Measurements from ENCODE around the gene CERT1. TPM values are rescaled to one million over a fixed set of nuclear protein-coding genes. Genes with fewer than 3 reads are reported as not detected.
A peak's percentile ranks its signal among the peaks of the same experiment; 100 is the strongest.

Gene CERT1
- total and polyA plus RNA-seq, 2 donors (not counting 1 experiment from before 2014, with no cell fraction given), result 18.0 to 36.0 TPM

DNA sequence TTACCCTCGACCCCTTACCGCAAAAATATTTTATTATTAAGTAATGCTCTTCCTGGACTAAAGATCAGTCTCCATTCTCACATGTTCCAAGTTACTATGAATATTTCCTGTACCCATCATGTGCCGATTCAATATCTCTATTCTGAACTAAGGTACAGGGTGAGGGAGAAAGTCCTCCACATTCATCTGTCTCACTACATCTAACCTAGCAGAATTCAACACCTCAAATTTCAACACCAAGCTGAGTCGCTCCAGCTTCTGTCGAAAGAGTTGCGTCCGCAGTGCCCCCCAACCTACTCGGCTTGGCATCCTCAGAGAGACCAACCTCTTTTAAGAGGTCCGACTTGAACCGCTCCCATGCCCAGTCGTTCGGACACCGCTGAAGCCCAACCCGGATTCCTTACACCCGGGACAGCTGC is 1.0 kb downstream of the CERT1 start:
- H3K4me2 ChIP-seq (ENCODE audit: extremely low read depth, insufficient read depth, low read length), result peak overlapping the region; percentile 81
- no peaks in the 10 kb centered on the region for H4K20me1 ChIP-seq (ENCODE audit: control insufficient read depth, extremely low read depth, insufficient read depth, low read length)
- H3K79me2 ChIP-seq (ENCODE audit: control insufficient read depth, insufficient read depth, low read length), result peaks cover 81% of the 10 kb centered on the region
- peak overlapping the region; percentile 77 for H2AFZ ChIP-seq (ENCODE audit: low read length)
- H3K27ac ChIP-seq (ENCODE audit: insufficient read depth, low read length), result peak overlapping the region; percentile 87
- no peaks in the 10 kb centered on the region for H3K9me3 ChIP-seq (ENCODE audit: control insufficient read depth, insufficient read depth, low read depth, low read length)
- peak; percentile 49 to 50 for DNase-seq (ENCODE audit: low read depth in 2 of 2)
- no peaks in the 10 kb centered on the region for H3K36me3 ChIP-seq (ENCODE audit: control insufficient read depth, insufficient read depth, low read length)
- H3K27me3 ChIP-seq (ENCODE audit: control insufficient read depth, insufficient read depth, low read length), result no peaks in the 10 kb centered on the region
- H3K9ac ChIP-seq (ENCODE audit: insufficient read depth, low read length), result peak overlapping the region; percentile 88
- peak overlapping the region; percentile 82 to 92 (median 84) for H3K4me3 ChIP-seq (replicated peaks in 1 of 4; ENCODE audit: control extremely low read depth in 1 of 4, insufficient read depth in 1 of 4, low read depth in 3 of 4, low read length in 4 of 4)
- TF ChIP-seq, protein P1, sequence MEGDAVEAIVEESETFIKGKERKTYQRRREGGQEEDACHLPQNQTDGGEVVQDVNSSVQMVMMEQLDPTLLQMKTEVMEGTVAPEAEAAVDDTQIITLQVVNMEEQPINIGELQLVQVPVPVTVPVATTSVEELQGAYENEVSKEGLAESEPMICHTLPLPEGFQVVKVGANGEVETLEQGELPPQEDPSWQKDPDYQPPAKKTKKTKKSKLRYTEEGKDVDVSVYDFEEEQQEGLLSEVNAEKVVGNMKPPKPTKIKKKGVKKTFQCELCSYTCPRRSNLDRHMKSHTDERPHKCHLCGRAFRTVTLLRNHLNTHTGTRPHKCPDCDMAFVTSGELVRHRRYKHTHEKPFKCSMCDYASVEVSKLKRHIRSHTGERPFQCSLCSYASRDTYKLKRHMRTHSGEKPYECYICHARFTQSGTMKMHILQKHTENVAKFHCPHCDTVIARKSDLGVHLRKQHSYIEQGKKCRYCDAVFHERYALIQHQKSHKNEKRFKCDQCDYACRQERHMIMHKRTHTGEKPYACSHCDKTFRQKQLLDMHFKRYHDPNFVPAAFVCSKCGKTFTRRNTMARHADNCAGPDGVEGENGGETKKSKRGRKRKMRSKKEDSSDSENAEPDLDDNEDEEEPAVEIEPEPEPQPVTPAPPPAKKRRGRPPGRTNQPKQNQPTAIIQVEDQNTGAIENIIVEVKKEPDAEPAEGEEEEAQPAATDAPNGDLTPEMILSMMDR (conservative IDR thresholded peaks at IDR 0.05 in 1 of 2, IDR thresholded peaks at IDR 0.05 in 1 of 2; ENCODE audit: low read depth in 1 of 2, low read length in 2 of 2), result no peak
- no peak for TF ChIP-seq EZH2 (IDR thresholded peaks at IDR 0.05; ENCODE audit: low read length, missing control alignments)
- H3K4me1 ChIP-seq (ENCODE audit: control insufficient read depth, extremely low read depth, insufficient read depth, low read length), result no peaks in the 10 kb centered on the region

DNA sequence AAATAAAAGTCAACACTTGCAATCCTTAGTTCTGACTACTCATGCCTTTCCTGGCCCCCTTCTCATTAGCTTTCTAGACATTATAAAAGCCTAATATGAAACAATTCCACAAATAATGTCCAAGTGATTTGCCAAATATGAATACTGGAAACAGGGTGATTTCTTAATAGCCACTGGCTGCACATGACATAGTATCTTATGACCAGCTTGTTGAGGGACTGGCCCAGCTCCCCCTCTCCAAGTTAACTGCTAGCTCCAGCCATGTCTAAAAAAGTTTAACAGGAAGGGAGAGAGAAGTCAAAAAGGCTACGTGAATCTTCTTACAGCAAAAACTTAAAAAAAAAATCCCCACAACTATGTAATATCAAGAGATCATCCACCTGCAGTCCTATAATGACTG is 1.5 kb downstream of the CERT1 start:
- Histone ChIP-seq H3K27me3 (ENCODE audit: control insufficient read depth, insufficient read depth, low read length) (no peaks in the 10 kb centered on the region), H3K9ac (ENCODE audit: insufficient read depth, low read length) (no peak overlapping the region), H3K9me3 (ENCODE audit: control insufficient read depth, insufficient read depth, low read depth, low read length) (no peaks in the 10 kb centered on the region), H3K4me2 (ENCODE audit: extremely low read depth, insufficient read depth, low read length) (peak overlapping the region; percentile 81), H4K20me1 (ENCODE audit: control insufficient read depth, extremely low read depth, insufficient read depth, low read length) (no peaks in the 10 kb centered on the region), H3K27ac (ENCODE audit: insufficient read depth, low read length) (peak overlapping the region; percentile 23), H3K4me3 (replicated peaks in 1 of 4; ENCODE audit: control extremely low read depth in 1 of 4, insufficient read depth in 1 of 4, low read depth in 3 of 4, low read length in 4 of 4) (peak overlapping the region; percentile 82 to 92 (median 84)), H3K4me1 (ENCODE audit: control insufficient read depth, extremely low read depth, insufficient read depth, low read length) (no peaks in the 10 kb centered on the region), H3K36me3 (ENCODE audit: control insufficient read depth, insufficient read depth, low read length) (no peaks in the 10 kb centered on the region), H3K79me2 (ENCODE audit: control insufficient read depth, insufficient read depth, low read length) (peaks cover 77% of the 10 kb centered on the region), H2AFZ (ENCODE audit: low read length) (no peak overlapping the region)
- TF ChIP-seq EZH2 (IDR thresholded peaks at IDR 0.05; ENCODE audit: low read length, missing control alignments), result no peak
- TF ChIP-seq, protein P1 (conservative IDR thresholded peaks at IDR 0.05 in 1 of 2, IDR thresholded peaks at IDR 0.05 in 1 of 2; ENCODE audit: low read depth in 1 of 2, low read length in 2 of 2), result no peak
- peak; percentile 52 to 79 for DNase-seq (ENCODE audit: low read depth in 2 of 2)

DNA sequence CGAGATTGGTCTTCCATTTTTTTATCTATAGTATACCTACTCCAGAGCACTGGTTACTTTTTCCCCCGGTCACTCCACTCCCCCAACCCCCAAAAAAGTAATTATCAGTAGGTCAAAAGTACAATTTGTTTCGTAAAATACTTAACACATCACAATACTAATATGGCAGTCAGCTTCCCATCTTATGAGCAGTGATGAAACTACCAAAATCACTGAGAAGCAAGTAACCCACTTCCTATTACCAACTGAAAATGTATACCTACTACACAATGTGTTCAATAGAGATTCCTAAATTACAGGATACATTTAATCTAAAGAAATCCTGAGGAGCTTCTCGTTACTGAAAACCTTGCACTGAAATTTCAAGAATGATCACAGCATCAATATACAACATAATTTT is 1.9 kb downstream of the CERT1 start:
- DNase-seq (ENCODE audit: low read depth in 2 of 2), result peak in 1 of 2 donors; percentile 8
- H3K27ac ChIP-seq (ENCODE audit: insufficient read depth, low read length), result peak overlapping the region; percentile 23

More for the DNA sequence above, 1.9 kb downstream of the CERT1 start:
- Histone ChIP-seq H3K79me2 (ENCODE audit: control insufficient read depth, insufficient read depth, low read length) (peaks cover 73% of the 10 kb centered on the region), H2AFZ (ENCODE audit: low read length) (no peak overlapping the region), H3K4me3 (replicated peaks in 1 of 4; ENCODE audit: control extremely low read depth in 1 of 4, insufficient read depth in 1 of 4, low read depth in 3 of 4, low read length in 4 of 4) (peak overlapping the region; percentile 82 to 92 (median 84)), H3K4me1 (ENCODE audit: control insufficient read depth, extremely low read depth, insufficient read depth, low read length) (no peaks in the 10 kb centered on the region), H3K9me3 (ENCODE audit: control insufficient read depth, insufficient read depth, low read depth, low read length) (no peaks in the 10 kb centered on the region), H4K20me1 (ENCODE audit: control insufficient read depth, extremely low read depth, insufficient read depth, low read length) (no peaks in the 10 kb centered on the region), H3K9ac (ENCODE audit: insufficient read depth, low read length) (no peak overlapping the region), H3K27me3 (ENCODE audit: control insufficient read depth, insufficient read depth, low read length) (no peaks in the 10 kb centered on the region), H3K36me3 (ENCODE audit: control insufficient read depth, insufficient read depth, low read length) (no peaks in the 10 kb centered on the region), H3K4me2 (ENCODE audit: extremely low read depth, insufficient read depth, low read length) (peak overlapping the region; percentile 81)
- TF ChIP-seq, protein P1 (conservative IDR thresholded peaks at IDR 0.05 in 1 of 2, IDR thresholded peaks at IDR 0.05 in 1 of 2; ENCODE audit: low read depth in 1 of 2, low read length in 2 of 2), result no peak
- TF ChIP-seq EZH2 (IDR thresholded peaks at IDR 0.05; ENCODE audit: low read length, missing control alignments), result no peak

Data from fibroblast of lung (primary cell).